Mucosa of descending colon (tissue), 3 donors: ENCODE measurements around the gene MRFAP1. TPM values are rescaled to one million over a fixed set of nuclear protein-coding genes. Genes with fewer than 3 reads are reported as not detected.

Source experiments
- ATAC-seq: fragments of 200-7000 bp; cut with Tn5 transposase; one replicate; pipeline ENCODE4 v1.9.1; 2020; ENCODE audit warnings: mild to moderate bottlenecking, moderate library complexity
- DNase-seq, 3 donors: peaks; one replicate each; pipeline ENCODE4 v3.0.0-alpha.2; 2020
- H3K36me3 ChIP-seq: fragments of 200-600 bp; one replicate; pipeline ENCODE4 v1.8.0; 2021; ENCODE audit warnings: low read depth, mild to moderate bottlenecking
- H3K4me1 ChIP-seq: fragments of 200-600 bp; one replicate; pipeline ENCODE4 v1.8.0; 2021; ENCODE audit warnings: low read depth, mild to moderate bottlenecking
- H3K4me3 ChIP-seq: fragments of 200-600 bp; one replicate; pipeline ENCODE4 v1.8.0; 2021; ENCODE audit warnings: mild to moderate bottlenecking
- H3K9me3 ChIP-seq: fragments of 200-600 bp; one replicate; pipeline ENCODE4 v1.8.0; 2021; ENCODE audit warnings: mild to moderate bottlenecking
- intact Hi-C, 2 donors: fragments of 100-400 bp; cut with DNase I in 1 of 2; cut with micrococcal nuclease in 1 of 2; formaldehyde crosslinking; loops; one replicate each; pipeline versions ENCODE4 v1.11.0 to v1.11.1; 2022; cut with DNase I, micrococcal nuclease
- total RNA-seq, 3 donors: library from RNA; stranded (reverse); fragmentation: NEBNext Ultra II Directional in 2 of 3; extraction: Animal tissue kit (Norgen Biotek cat#: 25700) in 2 of 3; gene quantifications; one replicate each; pipeline versions ENCODE4 v1.2.1 to v1.2.4, GENCODE V29; 2021 to 2023
- TF ChIP-seq, protein P1 (sequence below): fragments of 200-600 bp; IDR thresholded peaks from one replicate; pipeline ENCODE4 v1.8.0; 2022; ENCODE audit warnings: antibody characterized with exemption, mild to moderate bottlenecking
- donor health status: DM: no; HTN: no; CAD: no; lungs with moderate emphysema.
- donor health status: DM: no; HTN: no; CAD: no.
- donor health status: DM: no; HTN: yes; CAD: no.

Gene MRFAP1
- total RNA-seq, 3 donors from 2014 or later: 115 to 244 (median 172) TPM

GRCh38 chr4:6641971-6642320, 1.5 kb downstream of the MRFAP1 start:
- Histone ChIP-seq H3K9me3 (no peaks in the 10 kb centered on the region), H3K4me1 (peaks cover 24% of the 10 kb centered on the region), H3K36me3 (no peaks in the 10 kb centered on the region), H3K4me3 (no peak overlapping the region)
- intact Hi-C loops: no loop called here
- ATAC-seq (no peak), DNase-seq (no peak)
- TF ChIP-seq, protein P1, sequence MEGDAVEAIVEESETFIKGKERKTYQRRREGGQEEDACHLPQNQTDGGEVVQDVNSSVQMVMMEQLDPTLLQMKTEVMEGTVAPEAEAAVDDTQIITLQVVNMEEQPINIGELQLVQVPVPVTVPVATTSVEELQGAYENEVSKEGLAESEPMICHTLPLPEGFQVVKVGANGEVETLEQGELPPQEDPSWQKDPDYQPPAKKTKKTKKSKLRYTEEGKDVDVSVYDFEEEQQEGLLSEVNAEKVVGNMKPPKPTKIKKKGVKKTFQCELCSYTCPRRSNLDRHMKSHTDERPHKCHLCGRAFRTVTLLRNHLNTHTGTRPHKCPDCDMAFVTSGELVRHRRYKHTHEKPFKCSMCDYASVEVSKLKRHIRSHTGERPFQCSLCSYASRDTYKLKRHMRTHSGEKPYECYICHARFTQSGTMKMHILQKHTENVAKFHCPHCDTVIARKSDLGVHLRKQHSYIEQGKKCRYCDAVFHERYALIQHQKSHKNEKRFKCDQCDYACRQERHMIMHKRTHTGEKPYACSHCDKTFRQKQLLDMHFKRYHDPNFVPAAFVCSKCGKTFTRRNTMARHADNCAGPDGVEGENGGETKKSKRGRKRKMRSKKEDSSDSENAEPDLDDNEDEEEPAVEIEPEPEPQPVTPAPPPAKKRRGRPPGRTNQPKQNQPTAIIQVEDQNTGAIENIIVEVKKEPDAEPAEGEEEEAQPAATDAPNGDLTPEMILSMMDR: no peak

- ATAC-seq (no peak), DNase-seq (no peak)
- Histone ChIP-seq H3K9me3 (no peaks in the 10 kb centered on the region), H3K4me1 (peaks cover 24% of the 10 kb centered on the region), H3K36me3 (no peaks in the 10 kb centered on the region), H3K4me3 (no peak overlapping the region)
- TF ChIP-seq, protein P1: no peak
- intact Hi-C loops: no loop called here
These were observed 2.8 kb downstream of the MRFAP1 start for GRCh38 chr4:6643141-6643847.

- no peak for ATAC-seq
- no peak for DNase-seq
- no peak overlapping the region for H3K4me3 ChIP-seq
- H3K36me3 ChIP-seq: no peaks in the 10 kb centered on the region
- TF ChIP-seq, protein P1: no peak
- peaks cover 17% of the 10 kb centered on the region for H3K4me1 ChIP-seq
- intact Hi-C loops: no loop called here
- no peaks in the 10 kb centered on the region for H3K9me3 ChIP-seq
These were observed 4.5 kb downstream of the MRFAP1 start for GRCh38 chr4:6644792-6645530.

DNA sequence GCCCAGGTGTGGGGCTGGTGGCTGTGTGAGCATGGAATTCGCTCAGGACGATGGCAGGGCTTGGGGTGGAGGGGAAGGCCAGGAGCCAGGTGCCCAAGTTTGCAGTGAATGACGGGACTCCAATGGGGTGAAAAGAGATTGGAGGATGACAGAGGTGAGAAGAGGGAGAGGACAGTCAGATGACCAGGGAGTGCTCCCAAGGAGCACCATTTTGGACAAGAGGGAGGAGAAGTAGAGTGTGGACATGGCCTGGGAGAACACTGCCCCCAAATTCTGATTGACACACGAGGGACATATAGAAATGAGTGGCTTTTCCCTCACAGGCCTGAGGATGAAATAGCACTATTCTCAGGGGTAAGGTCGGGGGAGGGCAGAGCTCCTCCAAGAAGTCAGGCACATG, 6.7 kb downstream of the MRFAP1 start:
- Histone ChIP-seq H3K9me3 (no peaks in the 10 kb centered on the region), H3K4me1 (peaks cover 11% of the 10 kb centered on the region), H3K36me3 (no peaks in the 10 kb centered on the region), H3K4me3 (no peak overlapping the region)
- DNase-seq (no peak), ATAC-seq (no peak)
- TF ChIP-seq, protein P1: no peak
- intact Hi-C loops: no loop called here

GRCh38 chr4:6647582-6648230, 7.2 kb downstream of the MRFAP1 start:
- Histone ChIP-seq H3K4me3 (no peak overlapping the region), H3K4me1 (peaks cover 6% of the 10 kb centered on the region), H3K9me3 (no peaks in the 10 kb centered on the region), H3K36me3 (no peaks in the 10 kb centered on the region)
- ATAC-seq (no peak), DNase-seq (no peak)
- TF ChIP-seq, protein P1: no peak
- intact Hi-C loops: no loop called here
